Adrenal gland (tissue), 12 donors: ENCODE results near the gene HBS1L. TPM values are rescaled to one million over a fixed set of nuclear protein-coding genes. Genes with fewer than 3 reads are reported as not detected.

Source experiments
- DNase-seq, 7 donors: peaks; one replicate each; pipeline ENCODE4 v3.0.0-alpha.2; 2019 to 2020
- H3K27ac ChIP-seq, 5 donors: fragments of 200-600 bp; sonication (generic) in 4 of 5; 1 replicate in 3 of 5; 2 replicates in 2 of 5; pipeline versions ENCODE4 v1.5.1 to v1.8.0; 2016 to 2020; ENCODE audit warnings: mild to moderate bottlenecking in 1 of 5
- H3K27me3 ChIP-seq: fragments of 200-600 bp; 2 replicates; pipeline ENCODE4 v1.8.0; 2021
- H3K36me3 ChIP-seq, 2 donors: fragments of 200-600 bp; replicated peaks in 1 of 2; 1 replicate in 1 of 2; 2 replicates in 1 of 2; pipeline versions ENCODE4 v1.5.1 to v1.8.0; 2018 to 2022
- H3K4me1 ChIP-seq, 2 donors: fragments of 200-600 bp; replicated peaks in 1 of 2; 1 replicate in 1 of 2; 2 replicates in 1 of 2; pipeline versions ENCODE4 v1.5.1 to v1.8.0; 2018 to 2021
- H3K4me3 ChIP-seq, 4 donors: fragments of 200-600 bp; sonication (generic) in 3 of 4; one replicate each; pipeline ENCODE4 v1.5.1; 2016 to 2018
- H3K9me3 ChIP-seq, 3 donors: fragments of 200-600 bp; sonication (generic) in 1 of 3; replicated peaks in 1 of 3; 1 replicate in 2 of 3; 2 replicates in 1 of 3; pipeline versions ENCODE4 v1.5.1 to v1.8.0; 2016 to 2021
- CTCF ChIP-seq, 6 experiments: fragments of 450-650 bp in 4 of 6; fragments of 200-600 bp in 2 of 6; sonication (generic) in 1 of 6; IDR thresholded peaks; 1 replicate in 5 of 6; 2 replicates in 1 of 6; pipeline versions ENCODE4 v1.5.1 to v1.8.0; 2016 to 2021; ENCODE audit warnings: antibody characterized with exemption in 6 of 6, mild to moderate bottlenecking in 2 of 6, moderate library complexity in 1 of 6
- POLR2A ChIP-seq, 2 donors: fragments of 450-650 bp; IDR thresholded peaks; one replicate each; pipeline ENCODE4 v1.6.1; 2017; ENCODE audit warnings: antibody characterized with exemption in 2 of 2, mild to moderate bottlenecking in 2 of 2, moderate library complexity in 1 of 2
- WGBS, 4 donors: extraction: QIAGEN DNeasy Blood & Tissue Kit in 2 of 4; methylation state at CpG; one replicate each; pipeline versions ENCODE4 v1.1.5 to v1.1.7; 2013 to 2017; 5-methylcytosine and 5-hydroxymethylcytosine counted together
- intact Hi-C, 2 donors: fragments of 100-400 bp; cut with DNase I; formaldehyde crosslinking; loops; one replicate each; pipeline versions ENCODE4 v1.14.1 to v1.15.0; 2022 to 2023
- polyA plus RNA-seq, 3 donors: library from polyadenylated mRNA; stranded (reverse); fragments of 200-250 nt in 2 of 3; fragments of 350-450 nt in 1 of 3; fragmentation: Illumina TruSeq in 1 of 3; extraction: RNeasy Lipid Tissue Mini Kit (QIAGEN cat#74804) in 1 of 3; gene quantifications; one replicate each; pipeline ENCODE4 v1.2.3, GENCODE V29; 2013 to 2014
- total RNA-seq, 9 donors: library from RNA; depleted of rRNA in 4 of 9; stranded (reverse); fragments of >200 nt in 4 of 9; fragments of 120-200 nt in 1 of 9; fragmentation: NEBNext Ultra II Directional in 1 of 9; extraction: Animal tissue kit (Norgen Biotek cat#: 25700) in 1 of 9; gene quantifications; one replicate each; pipeline versions ENCODE4 v1.1.0 to v1.2.4, GENCODE V29; 2013 to 2023
- donor health status: healthy with polysubstance abuse.
- donor health status: Bipolar disorder and iron deficiency.
- donor health status: DM: yes; HTN: yes; CAD: no.
- donor health status: DM: no; HTN: no; CAD: no.
- donor health status: DM: no; HTN: no; CAD: no.
- donor health status: DM: yes; HTN: yes; CAD: no.

The HBS1L gene
- total and polyA plus RNA-seq, 12 donors = 17.0 to 121 (median 58.4) TPM

GRCh38 chr6:134932098-134932497 is 122.5 kb downstream of the HBS1L start:
- Histone ChIP-seq H3K9me3 (no peaks in the 10 kb centered on the region), H3K4me3 (no peak overlapping the region), H3K4me1 (no peaks in the 10 kb centered on the region), H3K36me3 (no peaks in the 10 kb centered on the region), H3K27ac (no peak overlapping the region), H3K27me3 (no peaks in the 10 kb centered on the region)
- DNase-seq = no peak
- no peak for TF ChIP-seq CTCF (IDR thresholded peaks at IDR 0.05)
- TF ChIP-seq POLR2A (IDR thresholded peaks at IDR 0.05) = no peak
- 74 to 91% (median 80%) methylated on average over 5 of the region's 5 CpGs for WGBS, 4 donors
- intact Hi-C loops = loop anchor here in 1 of 2 donors (10.0 kb wide), 1 partner anchor 777 kb away; no protein-coding TSS in a partner anchor

- Histone ChIP-seq H3K9me3 (no peaks in the 10 kb centered on the region), H3K4me3 (no peak overlapping the region), H3K4me1 (no peaks in the 10 kb centered on the region), H3K27me3 (no peaks in the 10 kb centered on the region), H3K36me3 (no peaks in the 10 kb centered on the region), H3K27ac (no peak overlapping the region)
- intact Hi-C loops = loop anchor here in 1 of 2 donors (10.0 kb wide), 1 partner anchor 776 kb away; no protein-coding TSS in a partner anchor
- WGBS, 4 donors = 94 to 97% (median 95%) methylated on average over 6 of the region's 6 CpGs
- TF ChIP-seq POLR2A (IDR thresholded peaks at IDR 0.05) (no peak), CTCF (IDR thresholded peaks at IDR 0.05) (no peak)
- DNase-seq = no peak
These were observed 124.2 kb downstream of the HBS1L start for GRCh38 chr6:134930463-134930862.

DNA sequence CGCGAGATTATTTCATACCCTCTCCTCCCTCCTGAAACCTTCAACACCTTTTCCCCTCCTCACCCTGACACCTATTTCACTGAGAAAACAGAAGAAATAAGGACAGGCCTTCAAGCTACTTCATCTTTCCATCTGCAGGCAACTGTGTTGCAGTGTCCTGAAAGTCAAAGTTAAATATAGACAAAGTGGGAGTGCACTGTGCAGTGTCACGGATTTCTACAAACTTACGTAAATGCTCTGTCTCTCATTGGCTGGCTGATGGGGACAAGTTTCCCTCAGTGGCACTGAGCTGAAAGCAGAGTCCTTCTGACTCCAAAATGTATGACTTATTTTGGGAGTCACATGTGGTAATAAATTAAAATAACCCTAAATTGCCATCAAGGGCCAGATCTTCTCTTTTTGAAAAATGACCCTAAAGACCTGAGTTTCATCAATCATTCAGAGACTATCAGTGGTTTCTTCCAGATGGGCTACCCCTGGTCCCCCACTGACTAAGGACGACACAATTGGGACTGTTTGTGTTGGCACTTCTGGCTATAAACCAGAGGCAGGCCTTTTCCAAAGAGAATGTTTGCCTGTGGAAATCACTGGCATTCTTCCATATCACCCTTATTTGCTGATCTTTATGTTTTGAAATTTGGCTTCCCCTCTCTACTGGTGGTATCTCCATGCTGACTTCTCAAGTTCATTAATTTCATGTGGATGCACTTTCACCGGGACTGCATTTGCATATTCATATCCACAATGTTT is 126.3 kb downstream of the HBS1L start:
- no peak for DNase-seq
- no peak overlapping the region for H3K4me3 ChIP-seq
- no peak for TF ChIP-seq POLR2A (IDR thresholded peaks at IDR 0.05)
- no peak for TF ChIP-seq CTCF (IDR thresholded peaks at IDR 0.05)
- no peaks in the 10 kb centered on the region for H3K9me3 ChIP-seq
- no peaks in the 10 kb centered on the region for H3K36me3 ChIP-seq
- no peaks in the 10 kb centered on the region for H3K4me1 ChIP-seq
- 85 to 91% (median 85%) methylated on average over 6 of the region's 6 CpGs for WGBS, 4 donors
- H3K27me3 ChIP-seq = no peaks in the 10 kb centered on the region
- H3K27ac ChIP-seq = no peak overlapping the region
- intact Hi-C loops = no loop called here

DNA sequence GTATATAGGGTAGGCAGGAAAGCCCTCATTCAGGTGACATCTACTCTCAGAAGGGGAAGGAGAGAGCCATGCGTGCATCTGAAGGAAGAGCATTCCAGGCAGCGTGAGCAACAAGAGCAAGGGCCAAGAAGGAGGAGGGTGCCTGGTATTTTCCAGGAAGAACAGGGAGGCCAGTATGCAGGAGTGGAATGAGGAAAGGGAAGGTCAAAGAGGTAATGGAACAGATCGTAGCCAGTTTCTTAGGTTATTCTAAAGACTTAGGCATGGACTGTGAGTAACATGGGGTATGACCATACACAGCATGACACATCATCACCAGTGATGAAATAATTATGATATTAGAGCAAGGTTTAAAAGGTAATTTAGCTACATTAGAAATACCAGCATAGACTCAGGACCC is 128.8 kb downstream of the HBS1L start:
- Histone ChIP-seq H3K36me3 (no peaks in the 10 kb centered on the region), H3K4me3 (no peak overlapping the region), H3K27me3 (no peaks in the 10 kb centered on the region), H3K9me3 (no peaks in the 10 kb centered on the region), H3K4me1 (no peaks in the 10 kb centered on the region), H3K27ac (no peak overlapping the region)
- DNase-seq = no peak
- TF ChIP-seq POLR2A (IDR thresholded peaks at IDR 0.05) (no peak), CTCF (IDR thresholded peaks at IDR 0.05) (no peak)
- WGBS, 4 donors = 74 to 86% (median 80%) methylated on average over 3 of the region's 3 CpGs
- intact Hi-C loops = no loop called here
